GM03348 (cell line): ENCODE measurements around the gene KRTAP10-8.
"Not testable (repeated sequence)": the region's sequence is repeated elsewhere in the genome, so short reads cannot be mapped to it uniquely, and the experiment has no call there.

Experiments used
- DNase-seq: peaks from one replicate; pipeline ENCODE4 v3.0.0; 2012; ENCODE audit warnings: low spot score

Gene KRTAP10-8

GRCh38 chr21:44599264-44600029 is 12.4 kb upstream of the KRTAP10-8 start:
- no peak for DNase-seq

DNA sequence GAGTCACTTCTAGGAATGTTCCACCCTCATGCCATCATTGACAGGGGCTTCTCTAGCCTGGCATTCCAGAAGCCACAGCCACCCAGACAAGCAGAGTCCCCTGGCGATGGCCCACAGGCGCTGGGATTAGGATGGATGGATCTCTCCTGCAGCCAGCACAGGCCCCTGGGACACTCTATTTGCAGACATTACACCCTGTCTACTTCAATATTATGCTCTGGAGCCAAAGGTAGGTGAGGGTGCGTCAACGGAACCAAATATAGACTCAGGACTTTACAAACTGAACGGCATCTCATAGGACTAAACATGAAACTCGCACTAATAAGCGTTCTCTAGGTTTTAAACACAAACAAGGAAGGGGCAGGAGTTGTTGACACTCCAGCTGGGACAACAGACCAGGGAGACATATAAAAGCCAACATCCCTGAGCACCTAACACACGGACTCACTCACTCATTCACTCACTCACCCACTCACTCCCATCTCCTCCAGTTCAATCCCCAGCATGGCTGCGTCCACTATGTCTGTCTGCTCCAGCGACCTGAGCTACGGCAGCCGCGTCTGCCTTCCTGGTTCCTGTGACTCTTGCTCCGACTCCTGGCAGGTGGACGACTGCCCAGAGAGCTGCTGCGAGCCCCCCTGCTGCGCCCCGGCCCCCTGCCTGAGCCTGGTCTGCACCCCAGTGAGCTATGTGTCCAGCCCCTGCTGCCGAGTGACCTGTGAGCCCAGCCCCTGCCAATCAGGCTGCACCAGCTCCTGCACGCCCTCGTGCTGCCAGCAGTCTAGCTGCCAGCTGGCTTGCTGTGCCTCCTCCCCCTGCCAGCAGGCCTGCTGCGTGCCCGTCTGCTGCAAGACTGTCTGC is 11.5 kb upstream of the KRTAP10-8 start, which contains the start of gene KRTAP10-7:
TSS of gene KRTAP10-7 (plus strand) at position 480 of the 861 bp plus-strand sequence. CDS start at position 505, 25 bp downstream.
- not testable (repeated sequence) for DNase-seq

- DNase-seq, result not testable (repeated sequence)
Measured at GRCh38 chr21:44601091-44601490, 10.8 kb upstream of the KRTAP10-8 start.

- DNase-seq, result no peak
Measured at GRCh38 chr21:44601596-44602462, 10.1 kb upstream of the KRTAP10-8 start.

- DNase-seq, result no peak
Measured at GRCh38 chr21:44602463-44602850, 9.4 kb upstream of the KRTAP10-8 start.

GRCh38 chr21:44603109-44603875 is 8.6 kb upstream of the KRTAP10-8 start:
- DNase-seq, result no peak

- no peak for DNase-seq
Measured at GRCh38 chr21:44603911-44604310, 8.0 kb upstream of the KRTAP10-8 start.

GRCh38 chr21:44606495-44606894 is 5.4 kb upstream of the KRTAP10-8 start:
- DNase-seq, result no peak

GRCh38 chr21:44609193-44609592 is 2.7 kb upstream of the KRTAP10-8 start:
- no peak for DNase-seq

GRCh38 chr21:44610157-44610843 is 1.6 kb upstream of the KRTAP10-8 start:
- not testable (repeated sequence) for DNase-seq

- no peak for DNase-seq
Measured at GRCh38 chr21:44611551-44611950, 328 bp upstream of the KRTAP10-8 start.

- no peak for DNase-seq
Measured at GRCh38 chr21:44612669-44613229, 870 bp downstream of the KRTAP10-8 start.

GRCh38 chr21:44613386-44614155 is 1.7 kb downstream of the KRTAP10-8 start:
- DNase-seq, result no peak

- no peak for DNase-seq
Measured at GRCh38 chr21:44614161-44614631, 2.3 kb downstream of the KRTAP10-8 start.

DNA sequence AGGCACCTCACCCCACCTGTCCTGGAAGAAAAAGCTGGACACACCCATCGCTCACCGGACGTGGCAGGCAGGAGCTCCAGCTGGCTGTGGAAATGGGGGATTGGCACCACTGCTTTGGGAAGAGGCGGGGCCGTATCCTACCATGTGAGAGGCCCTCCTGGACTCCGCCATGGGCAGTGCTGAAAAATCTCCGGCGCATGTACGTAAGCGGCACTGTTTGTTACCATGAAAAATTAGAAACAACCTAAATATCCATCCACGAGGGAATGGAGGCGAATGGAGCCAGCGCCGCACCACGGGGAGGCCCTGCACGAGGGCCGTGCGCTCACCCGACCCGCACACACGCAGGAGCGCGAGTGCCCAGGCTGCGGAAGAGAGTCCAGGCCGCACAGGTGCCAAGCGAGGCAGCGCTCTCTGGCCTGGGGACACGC is 3.1 kb downstream of the KRTAP10-8 start:
- DNase-seq, result no peak

DNA sequence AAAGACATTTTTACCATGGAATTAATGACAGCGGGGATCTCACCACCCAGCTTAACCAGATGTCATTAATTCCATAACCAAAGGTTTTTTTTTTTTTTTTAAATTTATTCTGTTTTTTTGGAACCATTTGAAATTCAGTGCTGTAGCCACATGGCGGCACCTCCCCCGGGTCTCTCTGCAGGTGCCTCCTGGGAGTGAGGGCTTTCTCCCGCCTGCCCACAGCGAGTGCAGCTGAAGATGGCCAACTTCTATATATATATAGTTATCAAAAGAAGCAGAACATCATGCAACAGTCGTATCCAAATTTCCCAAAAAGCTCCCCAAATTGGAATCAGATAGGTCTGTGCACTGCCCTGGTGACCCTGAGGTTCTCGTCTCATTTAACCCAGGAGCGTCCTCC is 3.6 kb downstream of the KRTAP10-8 start:
- no peak for DNase-seq

DNA sequence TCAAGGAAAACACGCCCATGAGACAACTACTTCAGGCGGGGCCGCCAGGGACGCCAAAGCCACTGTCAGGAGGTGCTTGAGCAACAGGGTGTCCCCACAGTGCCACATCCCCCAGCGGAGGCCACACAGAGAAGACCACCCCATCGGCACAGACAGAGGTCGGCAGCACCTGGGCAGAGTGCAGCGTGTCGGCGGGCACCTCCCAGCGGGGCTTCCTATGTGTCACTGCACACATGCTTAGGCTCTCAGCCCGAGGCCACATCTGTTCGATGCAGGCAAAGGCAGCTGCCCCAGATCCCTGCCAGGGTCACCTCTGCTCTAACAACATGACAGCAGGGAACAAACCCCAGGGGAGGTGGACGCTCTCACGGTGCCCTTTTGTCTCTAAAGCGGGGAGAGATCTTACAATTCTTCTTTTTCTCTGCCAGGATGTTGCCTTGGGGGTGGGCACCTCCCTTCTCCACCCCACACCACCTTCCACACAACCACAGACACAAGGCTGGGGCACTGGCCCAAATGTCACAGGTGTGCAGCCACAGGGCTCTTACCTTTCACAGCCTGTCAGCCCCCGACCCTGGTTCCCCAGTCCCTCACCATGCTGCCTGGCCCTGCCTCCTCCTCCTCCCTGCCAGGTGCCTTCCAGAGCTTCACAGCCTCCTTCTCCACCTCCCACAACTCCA is 4.2 kb downstream of the KRTAP10-8 start:
- DNase-seq, result no peak

DNA sequence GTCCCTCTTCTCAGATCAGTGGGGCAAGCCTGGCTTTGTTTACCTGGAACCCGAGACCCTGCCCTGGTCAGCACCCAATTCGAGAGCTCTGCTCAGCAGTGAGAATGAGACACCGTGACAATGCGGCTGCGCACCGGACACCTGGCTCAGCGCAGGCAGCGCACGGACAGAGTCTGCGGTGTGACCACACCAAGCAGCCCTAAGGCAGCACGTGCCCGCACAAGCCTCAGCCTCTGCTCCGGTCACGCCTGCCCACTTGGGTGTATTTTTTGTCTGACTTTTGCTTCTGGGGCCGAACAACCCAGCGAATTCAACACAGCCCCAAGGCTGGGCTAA is 4.7 kb downstream of the KRTAP10-8 start:
- DNase-seq, result no peak

- DNase-seq, result no peak
Measured at GRCh38 chr21:44617071-44617501, 5.2 kb downstream of the KRTAP10-8 start.
